ENCODE measurements around the gene CA9. TPM values are rescaled to one million over a fixed set of nuclear protein-coding genes. Genes with fewer than 3 reads are reported as not detected.

The CA9 gene
- total RNA-seq, 4 donors from 2014 or later: not detected

DNA sequence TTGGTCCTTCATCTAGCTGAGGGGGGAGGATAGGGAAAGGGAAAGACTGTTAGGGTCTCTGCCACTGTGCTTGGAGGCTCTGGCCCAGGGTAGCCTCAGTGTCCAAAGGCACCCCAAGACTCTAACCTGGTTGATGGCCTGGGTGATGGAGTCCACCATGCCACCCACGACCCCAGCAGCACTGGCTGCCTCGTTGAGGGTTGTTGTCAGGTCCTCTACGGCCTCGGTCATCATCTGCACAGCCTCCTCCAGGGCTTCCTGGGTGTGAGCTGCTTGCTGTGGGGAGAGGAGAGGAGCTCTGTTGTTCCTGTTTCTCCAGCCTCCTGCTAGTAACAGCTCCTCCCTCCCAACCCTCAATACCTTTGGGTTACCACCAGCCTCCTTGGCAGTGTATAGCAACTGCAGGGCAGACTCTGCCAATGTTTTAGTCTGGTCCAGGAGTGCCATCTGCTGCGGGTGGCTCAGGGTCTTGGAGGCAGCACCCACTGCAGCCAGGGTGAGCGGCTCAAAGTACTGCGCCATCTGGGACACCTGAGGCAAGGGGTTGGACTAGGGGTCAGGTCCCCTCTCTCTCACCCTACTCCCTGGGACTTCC, 32.2 kb downstream of the CA9 start:
- intact Hi-C loops (cut with DNase I): no loop called here
- 93 to 98% methylated on average over 4 to 7 of the region's 7 CpGs for WGBS, 2 donors

DNA sequence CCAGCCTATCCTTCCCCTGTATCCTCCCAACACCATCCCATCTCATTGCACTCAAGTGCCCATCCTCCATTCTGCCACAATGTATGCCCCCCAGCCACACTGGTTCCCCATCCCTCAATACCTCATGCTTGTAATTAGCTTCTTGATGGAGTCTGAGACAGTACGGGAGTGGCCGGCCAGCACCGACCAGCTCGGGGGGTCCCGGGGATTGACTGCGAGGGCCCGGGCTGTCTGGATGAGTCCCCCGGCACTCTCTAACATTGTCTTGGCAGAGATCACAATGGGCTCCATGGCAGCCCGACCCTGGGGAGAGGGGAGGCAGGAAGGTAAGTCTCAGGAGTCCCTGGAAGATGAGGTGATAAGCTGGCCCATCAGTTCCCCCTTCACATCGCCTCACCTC, 33.2 kb downstream of the CA9 start:
- Histone ChIP-seq H3K9me3 (no peaks in the 10 kb centered on the region), H3K27me3 (no peaks in the 10 kb centered on the region), H3K4me3 (replicated peaks in 1 of 3) (no peak overlapping the region), H3K36me3 (peaks cover 89 to 94% of the 10 kb centered on the region in 2 donors), H3K27ac (no peak overlapping the region), H3K4me1 (no peaks in the 10 kb centered on the region)
- intact Hi-C loops (cut with DNase I): no loop called here
- 95 to 97% methylated on average over 9 to 10 of the region's 10 CpGs for WGBS, 2 donors
- TF ChIP-seq POLR2A (IDR thresholded peaks at IDR 0.05): no peak
- TF ChIP-seq, protein P1, sequence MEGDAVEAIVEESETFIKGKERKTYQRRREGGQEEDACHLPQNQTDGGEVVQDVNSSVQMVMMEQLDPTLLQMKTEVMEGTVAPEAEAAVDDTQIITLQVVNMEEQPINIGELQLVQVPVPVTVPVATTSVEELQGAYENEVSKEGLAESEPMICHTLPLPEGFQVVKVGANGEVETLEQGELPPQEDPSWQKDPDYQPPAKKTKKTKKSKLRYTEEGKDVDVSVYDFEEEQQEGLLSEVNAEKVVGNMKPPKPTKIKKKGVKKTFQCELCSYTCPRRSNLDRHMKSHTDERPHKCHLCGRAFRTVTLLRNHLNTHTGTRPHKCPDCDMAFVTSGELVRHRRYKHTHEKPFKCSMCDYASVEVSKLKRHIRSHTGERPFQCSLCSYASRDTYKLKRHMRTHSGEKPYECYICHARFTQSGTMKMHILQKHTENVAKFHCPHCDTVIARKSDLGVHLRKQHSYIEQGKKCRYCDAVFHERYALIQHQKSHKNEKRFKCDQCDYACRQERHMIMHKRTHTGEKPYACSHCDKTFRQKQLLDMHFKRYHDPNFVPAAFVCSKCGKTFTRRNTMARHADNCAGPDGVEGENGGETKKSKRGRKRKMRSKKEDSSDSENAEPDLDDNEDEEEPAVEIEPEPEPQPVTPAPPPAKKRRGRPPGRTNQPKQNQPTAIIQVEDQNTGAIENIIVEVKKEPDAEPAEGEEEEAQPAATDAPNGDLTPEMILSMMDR (IDR thresholded peaks at IDR 0.05): no peak
- DNase-seq: no peak

More for the DNA sequence above, 32.2 kb downstream of the CA9 start:
- Histone ChIP-seq H3K4me3 (replicated peaks in 1 of 3) (no peak overlapping the region), H3K4me1 (no peaks in the 10 kb centered on the region), H3K36me3 (peaks cover 89 to 94% of the 10 kb centered on the region in 2 donors), H3K27me3 (no peaks in the 10 kb centered on the region), H3K9me3 (no peaks in the 10 kb centered on the region), H3K27ac (no peak overlapping the region)
- TF ChIP-seq POLR2A (IDR thresholded peaks at IDR 0.05): no peak
- TF ChIP-seq, protein P1 (IDR thresholded peaks at IDR 0.05): no peak
- DNase-seq: no peak

DNA sequence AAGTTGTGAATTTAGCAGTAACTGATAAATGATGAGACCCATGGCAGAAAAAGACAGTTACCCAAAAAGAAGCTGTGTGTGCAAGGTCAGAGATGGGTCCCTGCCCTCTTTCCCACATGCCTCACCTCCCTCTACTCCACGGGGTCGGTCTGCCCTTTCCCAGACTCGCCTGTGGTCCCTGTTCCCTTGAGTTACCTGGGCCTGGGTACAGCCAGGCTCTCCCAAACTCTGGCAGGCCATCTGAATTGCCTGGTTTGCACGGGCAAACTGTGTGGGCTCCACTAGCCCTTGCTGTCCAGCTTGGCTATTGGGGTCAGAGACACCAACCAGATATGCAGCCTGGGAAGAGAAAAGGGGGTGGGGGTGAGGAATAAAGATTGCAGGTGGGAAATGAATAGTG, 34.4 kb downstream of the CA9 start:
- DNase-seq: no peak
- Histone ChIP-seq H3K27me3 (no peaks in the 10 kb centered on the region), H3K36me3 (peaks cover 89 to 93% of the 10 kb centered on the region in 2 donors), H3K4me1 (no peaks in the 10 kb centered on the region), H3K9me3 (no peaks in the 10 kb centered on the region), H3K4me3 (replicated peaks in 1 of 3) (no peak overlapping the region), H3K27ac (no peak overlapping the region)
- TF ChIP-seq, protein P1 (IDR thresholded peaks at IDR 0.05): no peak
- no peak for TF ChIP-seq POLR2A (IDR thresholded peaks at IDR 0.05)
- 91 to 96% methylated on average over 4 of the region's 4 CpGs for WGBS, 2 donors
- intact Hi-C loops (cut with DNase I): no loop called here

DNA sequence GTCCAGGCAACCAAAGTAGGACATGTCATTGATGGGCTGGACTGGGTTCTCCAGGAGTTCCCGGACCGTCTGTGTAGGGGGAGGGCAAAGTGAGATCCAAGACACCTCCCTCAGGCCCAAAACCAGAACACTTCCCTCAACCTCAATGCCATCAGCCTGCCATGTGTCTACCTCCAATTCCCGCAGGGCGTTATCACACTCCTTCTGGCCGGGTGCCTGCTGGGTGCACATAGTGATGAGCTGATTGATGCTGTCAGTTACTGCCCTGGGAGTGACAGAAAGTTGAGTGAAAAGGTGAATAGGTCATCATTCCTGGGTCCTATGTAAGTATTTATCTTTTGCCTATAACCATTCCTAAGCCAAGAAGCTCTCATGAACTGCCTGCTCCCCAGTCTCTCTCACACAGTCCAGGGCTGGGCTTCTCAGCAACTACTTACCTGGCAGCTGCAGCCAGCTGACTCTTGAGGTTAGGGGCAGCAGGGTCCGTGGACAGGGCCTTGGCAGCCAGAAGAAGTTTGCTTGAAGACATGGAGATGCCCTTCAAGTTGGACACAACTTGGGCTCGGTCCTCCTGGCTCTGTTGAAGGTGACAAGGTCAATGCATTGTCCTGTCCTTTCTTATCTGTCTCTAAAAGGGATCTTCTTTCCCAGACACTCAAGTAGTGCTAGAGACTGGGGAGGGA, 37.2 kb downstream of the CA9 start:
- Histone ChIP-seq H3K4me3 (replicated peaks in 1 of 3) (no peak overlapping the region), H3K27me3 (no peaks in the 10 kb centered on the region), H3K36me3 (peaks cover 89 to 93% of the 10 kb centered on the region in 2 donors), H3K4me1 (no peaks in the 10 kb centered on the region), H3K9me3 (no peaks in the 10 kb centered on the region), H3K27ac (no peak overlapping the region)
- no peak for TF ChIP-seq POLR2A (IDR thresholded peaks at IDR 0.05)
- TF ChIP-seq, protein P1 (IDR thresholded peaks at IDR 0.05): no peak
- no peak for DNase-seq
- WGBS, 2 donors: 90 to 94% methylated on average over 7 of the region's 7 CpGs
- intact Hi-C loops (cut with DNase I): no loop called here
